Islet precursor cell (in vitro differentiated cells): Measurements from ENCODE around the gene NPY2R.

Source experiments
- DNase-seq: peaks from one replicate; pipeline ENCODE4 v3.0.0-alpha.2; 2018

Gene NPY2R

GRCh38 chr4:155252327-155252726 is 43.9 kb downstream of the NPY2R start:
- no peak for DNase-seq

- DNase-seq = no peak
Observed at GRCh38 chr4:155263480-155263879, 55.0 kb downstream of the NPY2R start.

GRCh38 chr4:155265113-155265512 is 56.7 kb downstream of the NPY2R start:
- DNase-seq = no peak
